Colonic mucosa (tissue), 4 donors: Measurements from ENCODE around the gene ORM1. TPM values are rescaled to one million over a fixed set of nuclear protein-coding genes. Genes with fewer than 3 reads are reported as not detected.

Source experiments
- DNase-seq: peaks from one replicate; pipeline ENCODE4 v3.0.0-alpha.2; 2020
- H3K27ac ChIP-seq: fragments of 200-600 bp; one replicate; pipeline ENCODE4 v1.8.0; 2021
- H3K27me3 ChIP-seq: fragments of 200-600 bp; one replicate; pipeline ENCODE4 v1.8.0; 2021
- H3K36me3 ChIP-seq: fragments of 200-600 bp; one replicate; pipeline ENCODE4 v1.8.0; 2021
- H3K4me1 ChIP-seq: fragments of 200-600 bp; one replicate; pipeline ENCODE4 v1.8.0; 2021; ENCODE audit warnings: mild to moderate bottlenecking
- H3K4me3 ChIP-seq: fragments of 200-600 bp; one replicate; pipeline ENCODE4 v1.8.0; 2021
- H3K9ac ChIP-seq, 2 donors: one replicate each; pipeline ENCODE4 v1.7.0; 2013; ENCODE audit warnings: control low read depth in 2 of 2, low read depth in 2 of 2, low read length in 2 of 2
- H3K9me3 ChIP-seq: fragments of 200-600 bp; one replicate; pipeline ENCODE4 v1.8.0; 2021
- CTCF ChIP-seq: fragments of 200-600 bp; IDR thresholded peaks from one replicate; pipeline ENCODE4 v1.8.0; 2022; ENCODE audit warnings: antibody characterized with exemption, mild to moderate bottlenecking
- intact Hi-C: fragments of 100-400 bp; cut with DNase I; formaldehyde crosslinking; loops from one replicate; pipeline ENCODE4 v1.14.1; 2022
- total RNA-seq, 2 donors: library from RNA; stranded (reverse); fragmentation: NEBNext Ultra II Directional in 1 of 2; extraction: Animal tissue kit (Norgen Biotek cat#: 25700) in 1 of 2; gene quantifications; one replicate each; pipeline ENCODE4 v1.2.1, GENCODE V29; 2021
- donor health status: healthy.
- donor health status: DM: no; HTN: no; CAD: no.
- donor health status: DM: no; HTN: no; CAD: no.

The ORM1 gene
- total RNA-seq, 2 donors from 2014 or later, result 10.3 TPM; not detected in 1

GRCh38 chr9:114289106-114289505, 33.8 kb upstream of the ORM1 start:
- DNase-seq, result no peak
- H3K9ac ChIP-seq, result no peak overlapping the region
- intact Hi-C loops, result loop anchor here (5.0 kb wide), 1 partner anchor 182 kb away; no protein-coding TSS in a partner anchor
- no peak overlapping the region for H3K4me3 ChIP-seq
- H3K27ac ChIP-seq, result no peak overlapping the region
- H3K27me3 ChIP-seq, result no peaks in the 10 kb centered on the region
- no peaks in the 10 kb centered on the region for H3K4me1 ChIP-seq
- H3K9me3 ChIP-seq, result no peaks in the 10 kb centered on the region
- no peak for TF ChIP-seq CTCF
- no peaks in the 10 kb centered on the region for H3K36me3 ChIP-seq

- H3K9me3 ChIP-seq, result no peaks in the 10 kb centered on the region
- no peak overlapping the region for H3K4me3 ChIP-seq
- intact Hi-C loops, result loop anchor here (5.0 kb wide), 3 partner anchors 133 to 208 kb away; partner anchors contain the start of gene COL27A1
- TF ChIP-seq CTCF, result no peak
- no peaks in the 10 kb centered on the region for H3K4me1 ChIP-seq
- DNase-seq, result no peak
- H3K9ac ChIP-seq, result no peak overlapping the region
- H3K27me3 ChIP-seq, result no peaks in the 10 kb centered on the region
- H3K27ac ChIP-seq, result no peak overlapping the region
- H3K36me3 ChIP-seq, result no peaks in the 10 kb centered on the region
These were observed 33.1 kb upstream of the ORM1 start for GRCh38 chr9:114289571-114290481.

GRCh38 chr9:114290561-114290986, 32.3 kb upstream of the ORM1 start:
- intact Hi-C loops, result loop anchor here (5.0 kb wide), 2 partner anchors 133 to 208 kb away; partner anchors contain the start of gene COL27A1
- no peak overlapping the region for H3K4me3 ChIP-seq
- H3K9me3 ChIP-seq, result no peaks in the 10 kb centered on the region
- TF ChIP-seq CTCF, result no peak
- H3K9ac ChIP-seq, result no peak overlapping the region
- no peaks in the 10 kb centered on the region for H3K4me1 ChIP-seq
- no peak for DNase-seq
- no peaks in the 10 kb centered on the region for H3K27me3 ChIP-seq
- no peak overlapping the region for H3K27ac ChIP-seq
- no peaks in the 10 kb centered on the region for H3K36me3 ChIP-seq

GRCh38 chr9:114291064-114291474, 31.8 kb upstream of the ORM1 start:
- peak; percentile 76 for DNase-seq
- peak; percentile 98 for TF ChIP-seq CTCF
- no peak overlapping the region for H3K4me3 ChIP-seq
- intact Hi-C loops, result loop anchor here (5.0 kb wide), 2 partner anchors 134 to 209 kb away; partner anchors contain the start of gene COL27A1
- no peaks in the 10 kb centered on the region for H3K36me3 ChIP-seq
- H3K27me3 ChIP-seq, result no peaks in the 10 kb centered on the region
- H3K4me1 ChIP-seq, result no peaks in the 10 kb centered on the region
- H3K9ac ChIP-seq, result no peak overlapping the region
- no peak overlapping the region for H3K27ac ChIP-seq
- no peaks in the 10 kb centered on the region for H3K9me3 ChIP-seq

GRCh38 chr9:114291886-114292590, 30.9 kb upstream of the ORM1 start:
- Histone ChIP-seq H3K9me3 (no peaks in the 10 kb centered on the region), H3K27me3 (no peaks in the 10 kb centered on the region), H3K4me3 (no peak overlapping the region), H3K36me3 (no peaks in the 10 kb centered on the region), H3K9ac (no peak overlapping the region), H3K27ac (no peak overlapping the region), H3K4me1 (no peaks in the 10 kb centered on the region)
- intact Hi-C loops, result loop anchor here (5.0 kb wide), 2 partner anchors 135 to 210 kb away; partner anchors contain the start of gene COL27A1
- DNase-seq, result no peak
- TF ChIP-seq CTCF, result no peak
